ENCODE results near the gene CDK14.

Gene CDK14

DNA sequence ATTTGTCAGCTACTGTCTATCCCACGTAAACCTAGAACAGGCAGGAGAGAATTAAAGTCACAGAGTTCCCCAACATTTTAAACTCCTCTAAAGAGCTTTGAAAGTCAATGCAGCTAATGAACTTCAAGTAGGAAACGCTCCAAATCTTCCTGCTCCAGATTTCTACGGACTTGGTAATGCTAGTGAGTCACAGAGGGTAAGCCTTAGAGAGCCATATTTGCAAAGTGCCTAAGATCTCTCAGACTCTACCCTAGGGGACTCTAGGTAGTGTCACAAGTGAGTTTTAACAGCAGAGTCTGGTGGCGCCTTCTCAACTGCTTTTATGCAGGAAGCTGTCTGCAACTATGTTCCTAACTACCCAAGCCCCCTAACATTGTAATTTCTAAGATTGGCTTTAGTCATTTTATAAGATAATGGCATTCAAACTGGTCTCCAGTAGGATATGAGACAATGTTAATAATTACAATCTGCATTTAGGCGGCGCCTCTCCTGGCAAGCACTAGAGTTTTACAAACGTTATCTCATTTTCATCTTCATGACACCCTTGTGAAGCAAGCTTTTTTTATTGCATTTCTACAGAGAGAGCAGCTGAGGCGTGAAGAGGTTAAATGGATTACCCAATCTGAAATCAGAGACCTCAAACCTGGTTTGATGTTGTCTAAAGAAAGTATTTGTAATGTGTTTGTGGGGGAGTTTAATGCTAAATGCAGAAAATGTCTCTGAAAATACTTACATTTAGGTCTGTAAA lies 646.1 kb downstream of the CDK14 start:
- DNase-seq = no peak

DNA sequence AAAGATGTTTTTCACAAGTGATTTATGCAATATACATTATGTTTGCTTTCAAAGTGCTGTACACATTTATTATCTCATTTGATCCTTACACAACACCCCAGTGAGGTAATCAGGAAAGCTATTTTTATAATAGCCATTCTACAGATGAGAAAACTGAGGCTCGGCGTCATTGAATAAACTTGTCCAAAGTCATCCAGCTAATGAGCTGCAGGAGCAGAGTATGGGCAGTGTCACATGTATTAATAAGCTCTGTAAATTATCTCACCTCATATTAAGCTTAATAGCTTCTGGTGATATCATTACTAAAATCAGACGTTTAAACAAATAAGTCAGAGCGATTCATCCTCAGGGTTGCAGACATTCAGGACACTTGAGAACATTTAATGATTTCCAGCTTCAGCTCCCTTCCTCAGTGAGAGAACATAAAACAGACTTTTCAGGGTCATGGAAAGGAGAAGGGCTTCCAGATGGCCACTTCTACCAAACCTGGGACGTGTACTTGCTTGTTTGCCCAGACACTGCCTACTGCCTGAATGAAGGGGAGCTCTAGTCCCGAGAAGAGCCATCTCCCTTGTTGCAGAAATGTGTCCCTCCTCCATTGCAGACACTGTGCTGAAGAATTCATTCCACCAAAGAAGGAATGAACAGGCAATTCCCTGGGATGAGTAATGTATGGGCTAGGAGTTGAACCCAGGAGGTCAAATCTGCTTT lies 647.6 kb downstream of the CDK14 start:
- no peak for DNase-seq

- no peak for DNase-seq
These were observed 651.4 kb downstream of the CDK14 start for GRCh38 chr7:91247500-91247899.

- DNase-seq = no peak
These were observed 652.9 kb downstream of the CDK14 start for GRCh38 chr7:91248996-91249395.

GRCh38 chr7:91249506-91250233 lies 653.5 kb downstream of the CDK14 start:
- DNase-seq = no peak

DNA sequence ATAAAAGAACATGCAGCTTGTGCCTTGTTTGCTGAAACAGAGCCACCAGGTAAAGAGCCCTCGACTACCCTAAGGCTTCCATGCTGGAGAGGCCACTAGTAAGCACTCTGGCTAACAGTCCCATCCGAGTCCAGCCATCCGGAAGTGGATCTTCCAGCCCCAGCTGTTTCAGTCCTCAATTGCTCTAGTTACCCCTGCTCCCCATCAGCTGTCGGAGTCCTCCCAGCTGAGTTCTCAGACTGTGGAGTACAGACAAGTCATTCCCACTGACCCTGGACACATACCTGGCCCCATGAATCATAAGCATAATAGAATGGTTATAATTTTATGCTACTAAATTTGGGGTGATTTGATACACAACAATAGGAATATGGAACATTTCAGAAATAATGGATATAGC lies 654.6 kb downstream of the CDK14 start:
- no peak for DNase-seq

DNA sequence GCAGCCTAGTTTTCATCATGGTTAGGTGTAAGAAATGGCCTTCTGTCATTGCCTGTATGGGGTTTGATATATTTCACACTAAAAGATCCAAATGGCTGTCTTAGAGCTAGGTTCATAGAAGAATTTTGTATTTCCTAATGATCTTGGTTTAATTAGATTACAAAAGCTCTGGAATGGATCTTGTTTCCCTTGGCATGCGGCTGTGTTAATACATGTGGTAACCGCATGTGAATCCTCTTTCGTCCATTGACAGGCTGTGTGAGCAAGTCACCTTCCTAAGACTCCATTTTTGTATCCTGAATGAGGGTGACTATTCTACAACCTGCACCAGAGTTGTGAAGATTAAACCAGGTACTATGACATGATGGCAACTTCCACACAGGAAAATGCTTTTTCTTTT lies 655.8 kb downstream of the CDK14 start:
- no peak for DNase-seq

All from CD4-positive, alpha-beta T cell treated with Interleukin-12 subunit alpha and Interleukin-12 subunit beta, for 1 hour (primary cell).